T-helper 22 cell (primary cell): ENCODE results near the gene DISP2.

Experiments
- DNase-seq: peaks from one replicate; pipeline ENCODE4 v3.0.0-alpha.2; 2020; ENCODE audit warnings: low read depth

The DISP2 gene

GRCh38 chr15:40389824-40390595, 32.0 kb downstream of the DISP2 start:
- no peak for DNase-seq

DNA sequence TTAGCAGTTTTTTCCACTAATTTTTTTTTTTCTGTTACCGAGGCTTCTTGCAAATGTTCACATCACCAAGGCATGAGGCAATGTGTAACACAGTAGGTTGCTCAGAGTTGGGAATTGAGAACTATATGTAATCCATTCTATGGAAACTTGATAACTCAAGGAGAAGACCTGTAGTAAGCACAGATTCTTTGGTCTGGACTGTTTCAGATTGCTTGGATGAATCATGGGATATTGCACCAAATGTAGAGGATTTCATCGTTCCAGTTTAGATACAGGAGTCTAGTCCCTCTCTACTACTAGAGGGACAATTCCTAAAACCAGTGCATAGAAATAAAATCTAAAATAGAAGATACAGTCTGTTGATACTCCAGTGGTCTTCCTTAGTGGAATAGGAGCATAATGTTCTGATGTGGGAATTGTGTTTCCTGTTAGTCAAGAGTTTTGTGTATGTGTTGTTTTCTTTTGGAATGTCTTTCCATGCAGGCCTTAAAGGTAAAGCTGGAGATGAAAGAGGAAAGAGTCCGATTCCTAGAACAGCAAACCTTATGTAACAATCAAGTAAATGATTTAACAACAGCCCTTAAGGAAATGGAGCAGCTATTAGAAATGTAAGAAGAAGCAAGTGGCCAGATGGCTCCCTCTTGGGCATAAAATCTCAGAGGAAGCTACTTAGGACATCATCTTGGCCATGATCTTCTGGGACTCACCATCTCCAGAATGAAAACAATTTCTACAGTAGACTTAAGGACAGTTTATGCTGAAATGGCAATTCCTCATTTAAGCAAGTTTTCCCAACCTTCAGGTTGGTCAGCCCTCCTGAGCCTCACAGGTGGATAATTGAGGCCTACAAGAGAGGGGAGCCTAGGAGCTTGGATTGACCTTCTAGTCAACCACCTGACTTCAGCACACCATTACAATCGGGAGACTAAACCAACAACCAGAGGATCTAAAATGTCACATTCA, 35.2 kb downstream of the DISP2 start:
- DNase-seq = no peak

- DNase-seq = no peak
These were observed 39.8 kb downstream of the DISP2 start for GRCh38 chr15:40397688-40398412.

DNA sequence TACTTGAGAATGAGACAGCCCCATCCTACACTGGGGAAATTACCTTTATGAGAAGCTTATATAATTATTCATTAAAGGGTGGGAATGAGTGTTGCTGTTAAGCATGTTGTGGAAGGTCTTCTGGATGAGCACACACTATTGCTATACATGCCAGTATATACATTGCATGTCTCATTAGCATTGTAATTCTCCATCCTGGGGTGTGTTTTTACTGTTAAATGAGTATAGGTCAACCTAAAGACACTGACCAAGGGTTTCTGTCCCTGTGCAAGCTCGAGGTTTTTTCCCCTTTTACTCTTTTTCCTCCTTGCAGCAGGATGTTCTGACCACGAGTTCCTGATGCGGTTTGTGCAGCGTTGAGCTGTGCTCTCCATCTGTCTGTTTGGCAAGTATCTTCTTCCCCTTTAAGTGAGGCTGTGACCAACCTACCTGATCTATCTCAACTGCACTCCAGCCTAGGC, 40.4 kb downstream of the DISP2 start:
- no peak for DNase-seq

DNA sequence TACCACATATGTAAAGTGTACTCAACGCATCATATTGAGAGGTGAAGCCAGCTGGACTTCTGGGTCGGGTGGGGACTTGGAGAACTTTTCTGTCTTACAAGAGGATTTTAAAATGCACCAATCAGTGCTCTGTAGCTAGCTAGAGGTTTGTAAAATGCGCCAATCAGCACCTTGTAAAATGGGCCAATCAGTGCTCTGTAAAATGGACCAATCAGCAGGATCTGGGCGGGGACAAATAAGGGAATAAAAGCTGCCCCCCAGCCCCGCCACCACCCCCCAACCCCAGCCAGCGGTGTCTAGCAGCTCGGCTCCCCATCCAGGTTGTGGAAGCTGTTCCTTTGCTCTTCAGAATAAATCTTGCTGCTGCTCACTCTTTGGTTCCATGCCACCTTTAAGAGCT, 41.4 kb downstream of the DISP2 start:
- DNase-seq = no peak

- DNase-seq = peak; percentile 75
These were observed 47.7 kb downstream of the DISP2 start, which contains the start of gene IVD for GRCh38 chr15:40405501-40406381. IVD (plus strand) TSS chr15:40405795; CDS start chr15:40405828, 33 bp downstream.

DNA sequence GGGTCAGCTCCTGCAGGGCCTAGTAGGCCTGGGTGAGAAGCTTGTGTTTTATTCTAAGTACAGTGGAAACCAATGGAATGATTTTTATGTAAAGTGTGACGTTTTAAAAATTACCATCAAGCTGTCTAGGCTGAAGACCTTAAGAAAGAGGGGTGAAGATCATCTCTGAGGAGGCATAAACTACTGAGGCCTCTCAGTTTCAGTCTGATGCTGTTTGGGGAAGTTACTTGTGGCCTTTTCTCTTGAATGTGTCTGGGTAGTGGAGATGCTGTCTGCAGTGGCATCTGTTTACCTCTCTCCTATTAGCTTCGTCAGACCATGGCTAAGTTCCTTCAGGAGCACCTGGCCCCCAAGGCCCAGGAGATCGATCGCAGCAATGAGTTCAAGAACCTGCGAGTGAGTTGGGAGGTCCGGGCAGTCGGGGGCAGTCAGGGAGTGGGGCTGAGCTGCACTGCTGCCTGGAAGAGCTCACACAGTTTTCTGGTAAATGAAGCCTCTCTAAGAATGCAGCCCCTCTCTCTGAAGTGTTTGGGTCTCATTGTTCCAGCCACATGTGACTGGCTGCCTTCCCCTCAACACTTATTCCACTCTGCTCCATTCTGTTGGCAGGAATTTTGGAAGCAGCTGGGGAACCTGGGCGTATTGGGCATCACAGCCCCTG, 49.4 kb downstream of the DISP2 start:
- DNase-seq = no peak

DNA sequence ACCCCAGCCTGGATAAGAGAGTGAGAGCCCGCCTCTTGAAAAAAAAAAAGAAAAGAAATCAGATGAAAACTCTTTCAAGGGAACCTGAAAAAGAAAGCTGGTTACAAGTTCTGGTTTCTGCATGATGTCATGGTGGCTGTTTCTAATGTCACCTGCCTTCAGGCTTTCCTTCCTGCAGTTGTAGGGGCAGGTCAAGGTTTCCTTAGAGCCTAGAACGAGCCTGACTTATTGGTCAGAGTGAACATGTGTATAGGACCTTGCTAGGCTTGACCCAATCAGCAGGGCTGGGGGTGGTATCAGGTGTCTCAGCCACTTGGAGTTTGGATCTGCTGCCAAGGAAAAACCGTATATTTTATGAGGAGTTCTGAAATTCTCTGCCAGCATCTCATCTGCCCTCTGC, 51.3 kb downstream of the DISP2 start:
- DNase-seq = no peak

DNA sequence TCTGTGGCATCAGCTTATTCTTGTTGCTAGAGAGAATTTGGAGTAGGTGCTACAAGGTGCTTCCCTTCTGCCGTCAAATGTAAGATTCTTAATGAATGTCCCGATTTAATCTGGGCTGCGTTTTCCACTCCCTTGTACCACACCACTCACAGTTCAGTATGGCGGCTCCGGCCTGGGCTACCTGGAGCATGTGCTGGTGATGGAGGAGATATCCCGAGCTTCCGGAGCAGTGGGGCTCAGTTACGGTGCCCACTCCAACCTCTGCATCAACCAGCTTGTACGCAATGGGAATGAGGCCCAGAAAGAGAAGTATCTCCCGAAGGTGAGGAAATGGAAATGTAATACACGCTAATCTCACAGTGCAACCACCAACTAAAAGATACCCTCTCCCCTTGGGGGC, 52.5 kb downstream of the DISP2 start:
- DNase-seq = no peak

GRCh38 chr15:40412095-40412759, 54.2 kb downstream of the DISP2 start:
- no peak for DNase-seq

GRCh38 chr15:40413036-40413435, 55.0 kb downstream of the DISP2 start:
- DNase-seq = no peak

DNA sequence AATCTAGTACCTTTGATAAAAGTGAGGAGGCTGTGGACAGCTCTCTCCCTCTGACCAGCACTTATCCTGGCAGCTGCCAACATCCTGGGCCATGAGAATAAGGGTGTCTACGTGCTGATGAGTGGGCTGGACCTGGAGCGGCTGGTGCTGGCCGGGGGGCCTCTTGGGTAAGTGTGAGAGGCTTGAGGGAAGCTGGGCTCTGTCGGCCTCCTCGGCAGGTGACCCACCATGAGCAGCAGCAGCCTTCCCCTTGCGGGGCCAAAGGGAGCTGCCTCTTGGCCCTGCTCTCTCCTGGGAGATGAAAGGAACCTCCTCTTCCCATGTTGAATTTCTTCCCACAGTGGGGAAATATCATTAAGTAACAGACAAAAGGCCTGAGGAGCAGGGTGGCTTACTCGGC, 56.8 kb downstream of the DISP2 start:
- DNase-seq = no peak

DNA sequence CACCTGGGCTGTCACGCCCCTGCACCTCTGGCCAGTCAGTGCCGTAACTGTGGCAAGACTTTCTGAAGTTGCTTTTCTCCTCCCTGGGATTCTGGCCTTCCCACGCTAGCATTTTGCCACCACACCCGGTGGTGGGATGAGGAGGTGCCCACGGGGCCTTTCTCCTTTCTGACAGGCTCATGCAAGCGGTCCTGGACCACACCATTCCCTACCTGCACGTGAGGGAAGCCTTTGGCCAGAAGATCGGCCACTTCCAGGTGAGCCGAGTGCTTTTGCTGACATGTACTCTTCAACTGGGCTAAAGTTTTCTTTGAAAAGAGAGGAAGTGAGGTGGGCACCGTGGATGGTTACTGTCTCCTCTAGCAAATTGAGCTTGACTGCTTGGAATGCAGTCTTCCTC, 57.2 kb downstream of the DISP2 start:
- DNase-seq = no peak

DNA sequence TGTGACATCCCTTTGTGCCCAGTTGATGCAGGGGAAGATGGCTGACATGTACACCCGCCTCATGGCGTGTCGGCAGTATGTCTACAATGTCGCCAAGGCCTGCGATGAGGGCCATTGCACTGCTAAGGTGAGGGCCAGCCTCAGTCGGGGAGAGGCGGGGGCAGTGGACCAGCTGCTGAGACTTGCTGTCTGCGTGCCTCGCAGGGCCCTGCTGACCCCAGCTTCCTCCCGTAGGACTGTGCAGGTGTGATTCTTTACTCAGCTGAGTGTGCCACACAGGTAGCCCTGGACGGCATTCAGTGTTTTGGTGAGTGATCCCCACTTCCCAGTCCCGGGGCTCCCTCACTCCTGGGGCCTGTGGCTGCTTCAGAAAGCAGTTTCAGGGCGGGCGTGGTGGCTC, 58.0 kb downstream of the DISP2 start:
- no peak for DNase-seq

DNA sequence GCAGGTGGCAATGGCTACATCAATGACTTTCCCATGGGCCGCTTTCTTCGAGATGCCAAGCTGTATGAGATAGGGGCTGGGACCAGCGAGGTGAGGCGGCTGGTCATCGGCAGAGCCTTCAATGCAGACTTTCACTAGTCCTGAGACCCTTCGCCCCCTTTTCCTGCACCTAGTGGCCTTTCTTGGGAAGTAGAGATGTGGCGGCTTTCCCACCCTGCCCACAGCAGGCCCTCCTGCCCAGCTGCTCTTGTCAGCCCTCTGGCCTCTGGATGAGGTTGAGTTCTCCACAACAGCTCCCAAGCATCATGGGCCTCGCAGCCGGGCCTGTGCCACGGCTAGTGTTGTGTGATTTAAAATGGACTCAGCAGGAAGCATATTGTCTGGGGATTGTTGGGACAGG, 60.1 kb downstream of the DISP2 start:
- no peak for DNase-seq

GRCh38 chr15:40420071-40420713, 62.2 kb downstream of the DISP2 start:
- DNase-seq = no peak

- no peak for DNase-seq
These were observed 62.8 kb downstream of the DISP2 start for GRCh38 chr15:40420793-40421192.

- peak; percentile 50 for DNase-seq
These were observed 63.5 kb downstream of the DISP2 start for GRCh38 chr15:40421246-40422157.
